ENCODE measurements around the gene GGA3.

DNA sequence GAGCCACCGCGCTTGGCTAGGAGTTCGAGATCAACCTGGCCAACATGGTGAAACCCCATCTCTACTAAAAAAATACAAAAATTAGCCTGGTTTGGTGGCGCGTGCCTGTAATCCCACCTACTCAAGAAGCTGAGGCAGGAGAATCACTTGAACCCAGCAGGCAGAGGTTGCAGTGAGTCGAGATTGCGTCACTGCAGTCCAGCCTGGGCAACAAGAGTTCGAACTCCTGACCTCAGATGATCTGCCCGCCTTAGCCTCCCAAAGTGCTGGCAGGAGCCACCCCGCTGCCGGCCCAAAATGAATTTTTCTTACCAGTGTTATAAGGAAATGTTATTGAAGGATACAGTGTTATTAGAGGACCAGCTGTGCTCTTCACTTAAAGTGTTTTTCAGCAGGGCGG, 53.6 kb downstream of the GGA3 start:
- TF ChIP-seq RCOR1 (conservative IDR thresholded peaks at IDR 0.05; ENCODE audit: low read depth, low read length) = no peak
- TF ChIP-seq, protein P1, sequence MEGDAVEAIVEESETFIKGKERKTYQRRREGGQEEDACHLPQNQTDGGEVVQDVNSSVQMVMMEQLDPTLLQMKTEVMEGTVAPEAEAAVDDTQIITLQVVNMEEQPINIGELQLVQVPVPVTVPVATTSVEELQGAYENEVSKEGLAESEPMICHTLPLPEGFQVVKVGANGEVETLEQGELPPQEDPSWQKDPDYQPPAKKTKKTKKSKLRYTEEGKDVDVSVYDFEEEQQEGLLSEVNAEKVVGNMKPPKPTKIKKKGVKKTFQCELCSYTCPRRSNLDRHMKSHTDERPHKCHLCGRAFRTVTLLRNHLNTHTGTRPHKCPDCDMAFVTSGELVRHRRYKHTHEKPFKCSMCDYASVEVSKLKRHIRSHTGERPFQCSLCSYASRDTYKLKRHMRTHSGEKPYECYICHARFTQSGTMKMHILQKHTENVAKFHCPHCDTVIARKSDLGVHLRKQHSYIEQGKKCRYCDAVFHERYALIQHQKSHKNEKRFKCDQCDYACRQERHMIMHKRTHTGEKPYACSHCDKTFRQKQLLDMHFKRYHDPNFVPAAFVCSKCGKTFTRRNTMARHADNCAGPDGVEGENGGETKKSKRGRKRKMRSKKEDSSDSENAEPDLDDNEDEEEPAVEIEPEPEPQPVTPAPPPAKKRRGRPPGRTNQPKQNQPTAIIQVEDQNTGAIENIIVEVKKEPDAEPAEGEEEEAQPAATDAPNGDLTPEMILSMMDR (IDR thresholded peaks at IDR 0.05 in 2 of 3, conservative IDR thresholded peaks at IDR 0.05 in 1 of 3; ENCODE audit: control insufficient read depth in 2 of 3, extremely low read depth in 1 of 3, insufficient read depth in 1 of 3, low read depth in 3 of 3, low read length in 3 of 3) = no peak
- no peak for TF ChIP-seq CREM (IDR thresholded peaks at IDR 0.05; ENCODE audit: low read depth)
- TF ChIP-seq NRF1 (conservative IDR thresholded peaks at IDR 0.05; ENCODE audit: low read depth, low read length) = no peak
- TF ChIP-seq POLR2AphosphoS2 (IDR thresholded peaks at IDR 0.05; ENCODE audit: low read depth, low read length) = no peak
- TF ChIP-seq POLR2A (IDR thresholded peaks at IDR 0.05; ENCODE audit: low read depth, low read length) = no peak
- TF ChIP-seq, protein P2, sequence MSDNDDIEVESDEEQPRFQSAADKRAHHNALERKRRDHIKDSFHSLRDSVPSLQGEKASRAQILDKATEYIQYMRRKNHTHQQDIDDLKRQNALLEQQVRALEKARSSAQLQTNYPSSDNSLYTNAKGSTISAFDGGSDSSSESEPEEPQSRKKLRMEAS (IDR thresholded peaks at IDR 0.05; ENCODE audit: low read depth, low read length) = no peak
- no peak for TF ChIP-seq NFIC (IDR thresholded peaks at IDR 0.05; ENCODE audit: low read depth, low read length)
- TF ChIP-seq FOXM1 (IDR thresholded peaks at IDR 0.05; ENCODE audit: low read depth, low read length) = no peak
- TF ChIP-seq YY1 (IDR thresholded peaks at IDR 0.05; ENCODE audit: low read depth, low read length) = no peak
- no peak for TF ChIP-seq REST (IDR thresholded peaks at IDR 0.05; ENCODE audit: low read depth, low read length)
- TF ChIP-seq BMI1 (IDR thresholded peaks at IDR 0.05; ENCODE audit: borderline replicate concordance) = no peak

Data from GM12878 (cell line).